ENCODE results near the gene ZNF747. TPM values are rescaled to one million over a fixed set of nuclear protein-coding genes. Genes with fewer than 3 reads are reported as not detected.
A peak's percentile ranks its signal among the peaks of the same experiment; 100 is the strongest.

Gene ZNF747
- total and polyA plus RNA-seq, 2 donors (not counting 3 experiments of a cell fraction or from before 2014, with no cell fraction given), result 6.4 to 7.2 TPM

DNA sequence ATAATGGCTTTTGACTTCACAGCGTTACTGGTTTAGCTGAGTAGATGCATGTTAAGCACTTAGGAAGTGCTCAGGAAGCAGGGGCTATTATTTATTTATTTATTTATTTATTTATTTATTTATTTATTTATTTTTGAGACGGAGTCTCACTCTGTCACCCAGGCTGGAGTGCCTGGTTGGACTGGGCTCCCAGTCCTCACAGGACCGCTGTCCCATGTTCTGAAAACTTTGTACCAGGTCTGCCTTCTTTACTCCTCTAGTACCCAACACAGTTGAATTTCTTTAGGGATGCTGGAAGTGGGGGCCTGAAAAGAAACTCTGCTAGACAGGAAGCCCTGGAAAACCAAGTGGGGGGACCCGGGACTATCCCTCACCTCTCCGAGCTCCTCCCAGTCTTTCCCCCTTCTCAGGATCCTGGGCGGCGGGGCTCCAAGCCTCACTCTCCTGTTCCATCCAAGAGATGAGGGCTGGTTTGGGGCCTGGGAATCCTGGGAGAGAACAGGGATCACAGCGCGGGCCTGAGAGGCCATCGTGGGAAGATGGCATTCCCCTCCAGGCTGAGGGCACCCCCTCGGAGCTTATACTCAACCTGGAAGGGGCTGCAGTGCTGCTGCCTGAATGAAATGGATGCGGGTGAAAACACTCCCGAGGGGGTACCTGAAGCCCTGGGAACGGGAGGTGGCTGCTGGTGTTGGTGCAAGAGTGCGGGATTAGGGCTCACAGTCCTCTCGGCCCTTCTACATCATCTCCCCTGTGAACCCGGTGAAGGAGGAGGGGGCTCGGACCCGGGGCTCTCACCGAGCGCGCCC is 36.2 kb upstream of the ZNF747 start:
- no peaks in the 10 kb centered on the region for H3K9me1 ChIP-seq (replicated peaks; ENCODE audit: control insufficient read depth, extremely low read depth, insufficient read depth, low read length)
- DNase-seq (ENCODE audit: low read depth, low spot score) (peak; percentile 42), FAIRE-seq (peak; percentile 70)
- peaks cover 16% of the 10 kb centered on the region for H3K4me1 ChIP-seq (ENCODE audit: control insufficient read depth, extremely low read depth, insufficient read depth, low read length)
- H3K79me2 ChIP-seq (ENCODE audit: control insufficient read depth, insufficient read depth, low read length), result no peaks in the 10 kb centered on the region
- peak overlapping the region; percentile 75 for H3K4me2 ChIP-seq (ENCODE audit: insufficient read depth, low read length)
- dilution Hi-C loops (cut with MboI; ENCODE audit: extremely low pct_ligation_motif_present, low sequenced_read_pairs) (no loop called here), intact Hi-C loops (cut with micrococcal nuclease) (loop anchor here (1.0 kb wide), 2 partner anchors 39 to 44 kb away; partner anchors contain the start of gene ZNF689)
- ChIA-PET CTCF (interaction anchor here (1.0 to 2.4 kb wide), 5 partner anchors 13 to 200 kb away, joined by 3 to 11 read pairs (median 7); partner anchors contain the start of genes DCTPP1, TBC1D10B and ZNF764), POLR2A (interaction anchor here (1.3 kb wide), 1 partner anchor 12 kb away, joined by 3 read pairs; no protein-coding TSS in a partner anchor)
- peaks cover 0 to 3% of the 10 kb centered on the region in 2 experiments for H3K27me3 ChIP-seq (ENCODE audit: control insufficient read depth in 2 of 2, insufficient read depth in 2 of 2, low read length in 2 of 2)
- peak overlapping the region; percentile 24 for H2AFZ ChIP-seq (ENCODE audit: low read depth, low read length)
- no peaks in the 10 kb centered on the region for H3K9me3 ChIP-seq (replicated peaks; ENCODE audit: control insufficient read depth, insufficient read depth, low read length)
- H3K27ac ChIP-seq (ENCODE audit: insufficient read depth, low read depth, low read length), result peak overlapping the region; percentile 78
- no peaks in the 10 kb centered on the region for H3K36me3 ChIP-seq (ENCODE audit: control insufficient read depth in 2 of 2, extremely low read depth in 1 of 2, insufficient read depth in 2 of 2, low read length in 2 of 2)
- TSS peak; percentile 44 for BruUV-seq (replicated peaks)
- H3K9ac ChIP-seq (replicated peaks; ENCODE audit: extremely low read depth, insufficient read depth, low read length), result peak overlapping the region; percentile 83
- TF ChIP-seq FOS (IDR thresholded peaks at IDR 0.05; ENCODE audit: borderline replicate concordance, insufficient read depth, low read length), result no peak
- no peak for TF ChIP-seq MAX (IDR thresholded peaks at IDR 0.05; ENCODE audit: insufficient read depth, insufficient read length)
- no peak for TF ChIP-seq POLR2AphosphoS5 (IDR thresholded peaks at IDR 0.05; ENCODE audit: insufficient read depth, low read depth, low read length)
- TF ChIP-seq EZH2 (IDR thresholded peaks at IDR 0.05; ENCODE audit: borderline replicate concordance, low read depth, low read length, severe bottlenecking), result no peak
- TF ChIP-seq POLR2A (IDR thresholded peaks at IDR 0.05; ENCODE audit: low read depth, low read length), result no peak
- no peak for TF ChIP-seq GATA2 (IDR thresholded peaks at IDR 0.05; ENCODE audit: insufficient read depth, insufficient read length, low read depth, low read length)
- TF ChIP-seq, protein P1, sequence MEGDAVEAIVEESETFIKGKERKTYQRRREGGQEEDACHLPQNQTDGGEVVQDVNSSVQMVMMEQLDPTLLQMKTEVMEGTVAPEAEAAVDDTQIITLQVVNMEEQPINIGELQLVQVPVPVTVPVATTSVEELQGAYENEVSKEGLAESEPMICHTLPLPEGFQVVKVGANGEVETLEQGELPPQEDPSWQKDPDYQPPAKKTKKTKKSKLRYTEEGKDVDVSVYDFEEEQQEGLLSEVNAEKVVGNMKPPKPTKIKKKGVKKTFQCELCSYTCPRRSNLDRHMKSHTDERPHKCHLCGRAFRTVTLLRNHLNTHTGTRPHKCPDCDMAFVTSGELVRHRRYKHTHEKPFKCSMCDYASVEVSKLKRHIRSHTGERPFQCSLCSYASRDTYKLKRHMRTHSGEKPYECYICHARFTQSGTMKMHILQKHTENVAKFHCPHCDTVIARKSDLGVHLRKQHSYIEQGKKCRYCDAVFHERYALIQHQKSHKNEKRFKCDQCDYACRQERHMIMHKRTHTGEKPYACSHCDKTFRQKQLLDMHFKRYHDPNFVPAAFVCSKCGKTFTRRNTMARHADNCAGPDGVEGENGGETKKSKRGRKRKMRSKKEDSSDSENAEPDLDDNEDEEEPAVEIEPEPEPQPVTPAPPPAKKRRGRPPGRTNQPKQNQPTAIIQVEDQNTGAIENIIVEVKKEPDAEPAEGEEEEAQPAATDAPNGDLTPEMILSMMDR (IDR thresholded peaks at IDR 0.05; ENCODE audit: extremely low read depth in 1 of 2, insufficient read depth in 1 of 2, low read depth in 1 of 2, low read length in 2 of 2), result no peak
- no peak for TF ChIP-seq JUN (IDR thresholded peaks at IDR 0.05; ENCODE audit: borderline replicate concordance, insufficient read depth, insufficient read length, low read depth)
- TF ChIP-seq MYC (IDR thresholded peaks at IDR 0.05; ENCODE audit: low read depth, low read length), result no peak
- peak overlapping the region; percentile 31 to 77 (median 76) for H3K4me3 ChIP-seq (replicated peaks in 1 of 3; ENCODE audit: insufficient read depth in 1 of 3, low read depth in 1 of 3, low read length in 3 of 3)
- no peaks in the 10 kb centered on the region for H4K20me1 ChIP-seq (replicated peaks; ENCODE audit: control insufficient read depth, extremely low read depth, insufficient read depth, low read length)
